WI38 (cell line): ENCODE data around the gene KLHDC9.

Experiments
- H3K4me3 ChIP-seq: 2 replicates; pipeline ENCODE4 v1.5.1; 2011; ENCODE audit warnings: low read depth, mild to moderate bottlenecking, control low read depth, low read length
- CTCF ChIP-seq: IDR thresholded peaks from 2 replicates; pipeline ENCODE4 v1.5.1; 2012; ENCODE audit warnings: low read depth, mild to moderate bottlenecking, control low read depth, low read length

Gene KLHDC9

DNA sequence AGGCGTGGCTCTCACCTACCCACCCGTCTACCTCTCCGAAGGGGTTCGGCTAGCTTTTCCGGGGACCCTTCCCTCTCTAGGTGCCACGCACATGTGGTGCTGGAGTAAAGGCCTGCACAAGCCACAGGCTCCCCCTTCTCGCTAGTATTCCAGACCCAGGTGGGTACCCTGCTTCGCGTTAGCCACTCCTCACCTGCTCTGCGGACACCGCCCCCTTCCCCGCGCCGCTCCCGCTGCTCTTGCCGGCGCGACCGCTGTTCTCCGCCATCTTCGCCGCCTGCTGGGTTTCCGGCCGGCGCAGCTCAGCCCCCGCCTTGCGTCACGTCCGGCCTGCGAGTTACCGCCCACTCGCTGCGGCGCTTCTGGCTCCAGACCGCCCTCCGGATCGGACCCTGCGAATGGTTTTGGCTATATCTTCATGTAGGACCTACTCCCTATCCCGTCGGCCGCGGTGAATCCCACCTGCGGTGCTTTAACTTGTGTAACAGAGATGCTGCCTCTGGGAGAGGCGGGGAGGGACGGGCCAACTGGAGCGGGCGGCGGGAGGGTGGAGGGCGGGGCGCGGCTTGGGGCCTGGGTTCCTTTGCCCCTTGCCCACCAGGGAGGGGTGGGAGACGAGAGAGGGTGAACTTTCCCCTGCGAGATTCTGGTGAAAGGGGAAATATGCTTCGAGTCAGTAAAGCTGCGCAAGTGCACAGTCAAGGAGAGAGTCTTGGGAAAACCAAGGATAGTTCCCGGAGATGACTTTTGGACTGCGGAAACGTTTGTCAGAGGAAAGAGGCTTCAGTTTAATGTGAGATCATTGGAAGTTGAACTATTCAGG, 19.8 kb downstream of the KLHDC9 start, which contains the start of the genes NIT1 and PFDN2:
Gene NIT1 (plus strand): TSS at position 347 of the 823 bp plus-strand sequence. CDS start 72 bp downstream, at position 419.
Gene PFDN2 (minus strand): TSS at position 279 of the 823 bp plus-strand sequence. CDS start 11 bp downstream, at position 268.
- TF ChIP-seq CTCF = no peak
- H3K4me3 ChIP-seq = peak within 1 kb of the TSS; percentile 99

- peak overlapping the region; percentile 99 for H3K4me3 ChIP-seq
Measured at GRCh38 chr1:161119092-161119903, 21.1 kb downstream of the KLHDC9 start.

GRCh38 chr1:161121042-161121650, 23.0 kb downstream of the KLHDC9 start:
- no peak overlapping the region for H3K4me3 ChIP-seq

More at GRCh38 chr1:161119092-161119903, 21.1 kb downstream of the KLHDC9 start:
- TF ChIP-seq CTCF = peak; percentile 20; the same call in 1 of the 2 replicates

DNA sequence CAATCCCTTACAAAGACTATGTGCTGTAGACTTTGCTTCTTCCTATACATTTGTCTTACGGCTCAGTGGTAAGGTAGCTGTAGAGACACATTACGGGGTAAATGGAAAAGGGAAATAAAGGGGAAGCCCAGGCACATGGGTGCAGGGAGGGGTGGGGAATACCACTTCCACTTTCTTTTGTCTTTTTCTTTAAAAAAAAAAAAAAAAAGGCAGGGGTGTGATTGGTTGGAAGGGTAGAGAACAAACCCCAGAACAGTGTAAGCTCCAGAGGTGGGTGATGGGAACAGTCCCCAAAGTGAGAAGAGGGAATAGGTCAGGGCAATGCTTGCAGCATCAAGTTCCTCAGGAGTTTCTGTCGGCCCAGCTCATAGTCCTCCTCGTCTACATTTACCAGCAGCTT, 23.7 kb downstream of the KLHDC9 start:
- TF ChIP-seq CTCF = no peak

More at GRCh38 chr1:161121042-161121650, 23.0 kb downstream of the KLHDC9 start:
- TF ChIP-seq CTCF = no peak

GRCh38 chr1:161122967-161123366, 24.8 kb downstream of the KLHDC9 start:
- TF ChIP-seq CTCF = no peak
- no peak overlapping the region for H3K4me3 ChIP-seq

More for the DNA sequence above, 23.7 kb downstream of the KLHDC9 start:
- H3K4me3 ChIP-seq = no peak overlapping the region

DNA sequence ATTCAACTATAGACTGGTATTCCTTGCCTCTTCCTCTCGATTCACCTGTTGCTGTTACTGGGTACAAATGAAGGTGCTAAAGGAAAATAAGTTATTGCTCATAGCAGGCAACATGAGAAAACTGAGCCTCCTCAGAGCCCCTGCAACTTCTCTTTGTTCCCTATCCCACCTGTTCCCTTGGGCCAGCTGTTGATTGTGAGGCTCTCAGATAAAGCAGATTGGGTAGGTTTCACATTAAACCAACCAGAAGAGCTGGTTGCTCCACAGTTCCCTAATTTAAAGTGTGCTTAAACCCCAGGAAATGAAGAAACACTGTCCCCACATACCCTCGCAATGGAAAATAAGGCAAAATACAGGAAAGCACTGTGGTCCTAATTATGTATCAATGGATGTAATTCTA, 29.5 kb downstream of the KLHDC9 start:
- H3K4me3 ChIP-seq = no peak overlapping the region
- no peak for TF ChIP-seq CTCF
